HG03064 (cell line): ENCODE measurements around the gene MX2.

Experiments used
- ATAC-seq: cut with Tn5 transposase; IDR thresholded peaks from one replicate; pipeline ENCODE4 v1.9.1; 2021; ENCODE audit warnings: low read depth; ENCODE audit not compliant: unreplicated experiment

MX2 gene

GRCh38 chr21:41375875-41376274 lies 14.0 kb downstream of the MX2 start:
- ATAC-seq: no peak

- no peak for ATAC-seq
These were observed 15.9 kb downstream of the MX2 start for GRCh38 chr21:41377715-41378114.

GRCh38 chr21:41378849-41379248 lies 17.0 kb downstream of the MX2 start:
- no peak for ATAC-seq

GRCh38 chr21:41379901-41380300 lies 18.1 kb downstream of the MX2 start:
- ATAC-seq: no peak

GRCh38 chr21:41381731-41382130 lies 19.9 kb downstream of the MX2 start:
- ATAC-seq: no peak

GRCh38 chr21:41387042-41387819 lies 25.4 kb downstream of the MX2 start:
- no peak for ATAC-seq

GRCh38 chr21:41387824-41388223 lies 26.0 kb downstream of the MX2 start:
- no peak for ATAC-seq

GRCh38 chr21:41388259-41388658 lies 26.4 kb downstream of the MX2 start:
- ATAC-seq: no peak

GRCh38 chr21:41390043-41390639 lies 28.3 kb downstream of the MX2 start:
- ATAC-seq: no peak

GRCh38 chr21:41393876-41394465 lies 32.1 kb downstream of the MX2 start:
- ATAC-seq: no peak

GRCh38 chr21:41396558-41397075 lies 34.8 kb downstream of the MX2 start:
- no peak for ATAC-seq

GRCh38 chr21:41397471-41397891 lies 35.7 kb downstream of the MX2 start:
- no peak for ATAC-seq

GRCh38 chr21:41398251-41398650 lies 36.4 kb downstream of the MX2 start:
- no peak for ATAC-seq

GRCh38 chr21:41398831-41399230 lies 37.0 kb downstream of the MX2 start:
- ATAC-seq: no peak

- ATAC-seq: no peak
These were observed 37.5 kb downstream of the MX2 start for GRCh38 chr21:41399246-41399800.

- no peak for ATAC-seq
These were observed 40.4 kb downstream of the MX2 start for GRCh38 chr21:41402231-41402630.

GRCh38 chr21:41402796-41403195 lies 41.0 kb downstream of the MX2 start:
- ATAC-seq: no peak

GRCh38 chr21:41403331-41403730 lies 41.5 kb downstream of the MX2 start:
- ATAC-seq: no peak

GRCh38 chr21:41403966-41404365 lies 42.1 kb downstream of the MX2 start:
- no peak for ATAC-seq

GRCh38 chr21:41405321-41405720 lies 43.5 kb downstream of the MX2 start:
- ATAC-seq: no peak

- ATAC-seq: no peak
These were observed 44.5 kb downstream of the MX2 start for GRCh38 chr21:41406340-41406739.
